H1 (cell line): ENCODE data around the gene TNRC6C. TPM values are rescaled to one million over a fixed set of nuclear protein-coding genes. Genes with fewer than 3 reads are reported as not detected.

ENCODE experiments used
- CTCF ChIA-PET: fragments of 300-600 bp; sonication (Branson Sonifier 250); formaldehyde crosslinking; loops from one replicate; lab custom pipeline; 2021; ENCODE audit not compliant: partially characterized antibody; lab: Charles Lee
- POLR2A ChIA-PET: fragments of 300-600 bp; sonication (Branson Sonifier 250); formaldehyde crosslinking; loops from one replicate; lab custom pipeline; 2021; ENCODE audit warnings: inconsistent platforms; ENCODE audit not compliant: partially characterized antibody; lab: Charles Lee
- DNase-seq, 2 experiments: peaks; one replicate each; pipeline versions ENCODE4 v3.0.0 to v3.0.0-alpha.2; 2010 to 2022; ENCODE audit warnings: low spot score in 2 of 2, low read depth in 1 of 2, mixed read lengths in 1 of 2
- FAIRE-seq: peaks from 2 replicates; lab custom pipeline; 2011; peaks lifted over from hg19 to GRCh38; lab: Jason Lieb, UNC
- H2AFZ ChIP-seq: 2 replicates; pipeline ENCODE4 v1.8.1; 2012; ENCODE audit warnings: low read length, inconsistent platforms
- H2AK5ac ChIP-seq: 2 replicates; pipeline ENCODE4 v1.6.1; 2013; ENCODE audit warnings: low read depth, low read length
- H2BK120ac ChIP-seq: replicated peaks from 2 replicates; pipeline ENCODE3; 2013; ENCODE audit warnings: low read depth, low read length, inconsistent platforms
- H2BK12ac ChIP-seq: 2 replicates; pipeline ENCODE4 v1.6.1; 2013; ENCODE audit warnings: low read depth, low read length
- H2BK15ac ChIP-seq: 2 replicates; pipeline ENCODE4 v1.6.1; 2013; ENCODE audit warnings: low read length
- H2BK20ac ChIP-seq: 2 replicates; pipeline ENCODE4 v1.6.1; 2013; ENCODE audit warnings: low read length
- H2BK5ac ChIP-seq: 2 replicates; pipeline ENCODE4 v1.6.1; 2013; ENCODE audit warnings: low read depth, low read length
- H3K14ac ChIP-seq: 2 replicates; pipeline ENCODE4 v1.6.1; 2013; ENCODE audit warnings: inconsistent platforms; ENCODE audit not compliant: insufficient read length
- H3K18ac ChIP-seq: 2 replicates; pipeline ENCODE4 v1.6.1; 2013; ENCODE audit warnings: low read length; ENCODE audit errors: extremely low read depth
- H3K23ac ChIP-seq: 2 replicates; pipeline ENCODE4 v1.6.1; 2013; ENCODE audit warnings: inconsistent platforms; ENCODE audit not compliant: insufficient read length
- H3K23me2 ChIP-seq: 2 replicates; pipeline ENCODE4 v1.6.1; 2013; ENCODE audit warnings: low read depth, low read length
- H3K27ac ChIP-seq: 2 replicates; pipeline ENCODE4 v1.6.1; 2011; ENCODE audit warnings: low read depth, low read length, inconsistent platforms
- H3K27me3 ChIP-seq, 4 experiments: replicated peaks in 1 of 4; 1 replicate in 1 of 4; 2 replicates in 3 of 4; pipeline versions ENCODE4 v1.6.1 to v1.8.1; 2011 to 2013; ENCODE audit warnings: low read length in 3 of 4, mild to moderate bottlenecking in 3 of 4, inconsistent platforms in 2 of 4, mixed read lengths in 2 of 4, moderate library complexity in 1 of 4; ENCODE audit not compliant: control insufficient read depth in 3 of 4, insufficient read depth in 3 of 4; ENCODE audit errors: extremely low read depth in 1 of 4
- H3K36me3 ChIP-seq, 4 experiments: 2 replicates each; pipeline versions ENCODE4 v1.6.1 to v1.8.1; 2011 to 2013; ENCODE audit warnings: mild to moderate bottlenecking in 4 of 4, low read length in 3 of 4, moderate library complexity in 2 of 4, control low read depth in 1 of 4, inconsistent platforms in 1 of 4; ENCODE audit not compliant: insufficient read depth in 4 of 4, control insufficient read depth in 2 of 4
- H3K4ac ChIP-seq: replicated peaks from 2 replicates; pipeline ENCODE3; 2013; ENCODE audit warnings: low read length, low read depth, mixed read lengths, inconsistent platforms; ENCODE audit not compliant: insufficient read length
- H3K4me1 ChIP-seq, 4 experiments: replicated peaks in 1 of 4; 1 replicate in 1 of 4; 2 replicates in 3 of 4; pipeline versions ENCODE4 v1.6.1 to v1.8.1; 2011 to 2013; ENCODE audit warnings: low read length in 3 of 4, inconsistent platforms in 2 of 4, mixed read lengths in 1 of 4; ENCODE audit not compliant: insufficient read depth in 4 of 4, control insufficient read depth in 3 of 4
- H3K4me2 ChIP-seq, 2 experiments: 2 replicates each; pipeline versions ENCODE4 v1.6.1 to v1.8.1; 2011 to 2013; ENCODE audit warnings: low read depth in 2 of 2, low read length in 2 of 2, control low read depth in 1 of 2, inconsistent platforms in 1 of 2, mild to moderate bottlenecking in 1 of 2; ENCODE audit not compliant: insufficient read depth in 1 of 2
- H3K4me3 ChIP-seq, 4 experiments: fragments of 200-600, 300-600 bp in 1 of 4; sonication (generic), shearing (Covaris generic), sonication (Bioruptor Twin) in 1 of 4; 2 replicates each; pipeline versions ENCODE4 v1.5.1 to v1.8.1; 2011 to 2016; ENCODE audit warnings: low read length in 4 of 4, low read depth in 3 of 4, control low read depth in 2 of 4, inconsistent platforms in 2 of 4, mild to moderate bottlenecking in 2 of 4, mixed read lengths in 1 of 4, moderate library complexity in 1 of 4; ENCODE audit not compliant: insufficient read depth in 2 of 4; ENCODE audit errors: extremely low read depth in 1 of 4
- H3K56ac ChIP-seq: replicated peaks from 2 replicates; pipeline ENCODE3; 2013; ENCODE audit warnings: low read depth, mild to moderate bottlenecking, mixed read lengths, low read length, inconsistent platforms; ENCODE audit not compliant: insufficient read length
- H3K79me1 ChIP-seq: 2 replicates; pipeline ENCODE4 v1.6.1; 2013; ENCODE audit warnings: low read depth, low read length, control low read depth
- H3K79me2 ChIP-seq, 2 experiments: 2 replicates each; pipeline versions ENCODE4 v1.6.1 to v1.8.1; 2012 to 2013; ENCODE audit warnings: low read length in 2 of 2, mild to moderate bottlenecking in 2 of 2, inconsistent platforms in 1 of 2; ENCODE audit not compliant: insufficient read depth in 2 of 2, control insufficient read depth in 1 of 2
- H3K9ac ChIP-seq, 4 experiments: replicated peaks in 1 of 4; 1 replicate in 1 of 4; 2 replicates in 3 of 4; pipeline versions ENCODE4 v1.6.1 to v1.8.1; 2011 to 2013; ENCODE audit warnings: low read depth in 3 of 4, low read length in 3 of 4, control low read depth in 2 of 4, mild to moderate bottlenecking in 2 of 4, moderate library complexity in 2 of 4, inconsistent platforms in 1 of 4; ENCODE audit errors: extremely low read depth in 1 of 4
- H3K9me3 ChIP-seq, 2 experiments: 2 replicates each; pipeline versions ENCODE4 v1.6.1 to v1.8.1; 2012 to 2013; ENCODE audit warnings: mild to moderate bottlenecking in 2 of 2, moderate library complexity in 2 of 2, control low read depth in 1 of 2, inconsistent platforms in 1 of 2, low read depth in 1 of 2, low read length in 1 of 2, mixed read lengths in 1 of 2; ENCODE audit not compliant: insufficient read depth in 2 of 2
- H4K20me1 ChIP-seq, 2 experiments: replicated peaks in 1 of 2; 2 replicates each; pipeline versions ENCODE3 to v1.8.1; 2011 to 2013; ENCODE audit warnings: inconsistent platforms in 2 of 2, low read length in 2 of 2, mild to moderate bottlenecking in 1 of 2; ENCODE audit not compliant: insufficient read depth in 2 of 2, control insufficient read depth in 1 of 2
- H4K5ac ChIP-seq: 2 replicates; pipeline ENCODE4 v1.6.1; 2013; ENCODE audit warnings: low read length, low read depth, mixed read lengths, inconsistent platforms; ENCODE audit not compliant: insufficient read length
- H4K8ac ChIP-seq: 2 replicates; pipeline ENCODE4 v1.8.0; 2013; ENCODE audit warnings: mild to moderate bottlenecking, moderate library complexity, low read length, inconsistent platforms; ENCODE audit not compliant: insufficient read depth; ENCODE audit errors: extremely low read depth
- H4K91ac ChIP-seq: replicated peaks from 2 replicates; pipeline ENCODE3; 2013; ENCODE audit warnings: low read length, mixed read lengths, inconsistent platforms; ENCODE audit not compliant: insufficient read length
- BCL11A ChIP-seq, 2 experiments: IDR thresholded peaks; one replicate each; pipeline ENCODE4 v1.6.1; 2011; ENCODE audit warnings: low read depth in 2 of 2, low read length in 2 of 2, mild to moderate bottlenecking in 2 of 2
- CREB1 ChIP-seq: IDR thresholded peaks from 2 replicates; pipeline ENCODE4 v1.6.1; 2012; ENCODE audit warnings: inconsistent platforms
- FOSL1 ChIP-seq: IDR thresholded peaks from 2 replicates; pipeline ENCODE4 v1.6.1; 2011; ENCODE audit warnings: mild to moderate bottlenecking, low read depth, low read length, moderate library complexity; ENCODE audit not compliant: insufficient read depth
- HDAC6 ChIP-seq: IDR thresholded peaks from one replicate; pipeline ENCODE4 v1.7.1; 2012; ENCODE audit warnings: low read depth, mild to moderate bottlenecking, inconsistent platforms, low read length, moderate library complexity
- KDM5A ChIP-seq: fragments of 200-600 bp; IDR thresholded peaks from 2 replicates; pipeline ENCODE4 v1.7.1; 2012; ENCODE audit warnings: mild to moderate bottlenecking, low read length, inconsistent platforms, mixed read lengths
- NANOG ChIP-seq: IDR thresholded peaks from 2 replicates; pipeline ENCODE4 v1.6.1; 2011; ENCODE audit warnings: low read length, low read depth, mild to moderate bottlenecking, inconsistent platforms; ENCODE audit not compliant: insufficient read depth, poor library complexity, severe bottlenecking
- PHF8 ChIP-seq: fragments of 200-600 bp; sonication (generic); conservative IDR thresholded peaks from 2 replicates; pipeline ENCODE4 v1.7.1; 2012; ENCODE audit warnings: low read depth, mild to moderate bottlenecking, inconsistent platforms, low read length, moderate library complexity
- TEAD4 ChIP-seq: IDR thresholded peaks from 2 replicates; pipeline ENCODE4 v1.6.1; 2012; ENCODE audit warnings: low read depth, low read length, inconsistent platforms, mixed read lengths
- WGBS, 2 experiments: shearing (Covaris generic) in 1 of 2; methylation state at CpG; one replicate each; pipeline versions ENCODE4 v1.1.6 to v1.1.7; 2013 to 2015; ENCODE audit warnings: low lambda C conversion rate in 2 of 2, mixed read lengths in 2 of 2, inconsistent platforms in 1 of 2, low coverage in 1 of 2, missing lambda C conversion rate in 1 of 2; ENCODE audit not compliant: insufficient replicate concordance in 2 of 2, insufficient coverage in 1 of 2, insufficient read length in 1 of 2; ENCODE audit errors: extremely low coverage in 1 of 2, missing lambda C conversion rate in 1 of 2; 5-methylcytosine and 5-hydroxymethylcytosine counted together
- polyA plus RNA-seq, 7 experiments: library from polyadenylated mRNA; depleted of rRNA in 3 of 7; stranded (reverse) in 5 of 7; unstranded in 2 of 7; fragments of >200 nt in 5 of 7; fragments of 200-250 nt in 2 of 7; gene quantifications; 1 replicate in 5 of 7; 2 replicates in 1 of 7; 4 replicates in 1 of 7; pipeline versions ENCODE4 v1.2.1 to v1.2.3, GENCODE V29; 2011 to 2013; ENCODE audit warnings: missing spikeins in 2 of 7, mixed read lengths in 2 of 7
- total RNA-seq: library from RNA; stranded (reverse); fragmentation: NEBNext Ultra II Directional; extraction: Animal tissue kit (Norgen Biotek cat#: 25700); gene quantifications from 2 replicates; pipeline ENCODE4 v1.2.1, GENCODE V29; 2021

The TNRC6C gene
- total and polyA plus RNA-seq, 2 of the 8 experiments (the other 6 are each of a cell fraction or from before 2014, with no cell fraction given) = 2.8 to 28.9 TPM

DNA sequence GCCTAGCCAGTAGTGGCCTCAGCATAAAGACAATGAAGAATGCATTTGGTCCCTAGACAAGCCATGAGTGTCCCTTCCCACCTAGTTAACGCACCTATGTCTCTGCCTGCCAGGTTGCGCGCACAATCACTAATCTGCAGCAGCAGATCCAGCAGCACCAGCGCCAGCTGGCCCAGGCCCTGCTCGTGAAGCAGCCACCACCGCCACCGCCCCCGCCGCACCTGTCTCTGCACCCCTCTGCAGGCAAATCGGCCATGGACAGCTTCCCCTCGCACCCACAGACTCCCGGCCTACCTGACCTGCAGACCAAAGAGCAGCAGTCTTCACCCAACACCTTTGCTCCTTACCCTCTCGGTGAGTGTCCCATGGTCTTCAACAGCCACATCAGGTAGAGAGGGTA, 128.2 kb downstream of the TNRC6C start:
- Histone ChIP-seq H3K36me3 (peaks cover 20 to 46% (median 34%) of the 10 kb centered on the region in 4 experiments; a peak in 7 of 8 replicates), H3K79me2 (no peaks in the 10 kb centered on the region)
- CTCF ChIA-PET = interaction anchor here (1.3 to 3.1 kb wide), 5 partner anchors 11 to 67 kb away, joined by 3 to 35 read pairs (median 6); partner anchors contain the start of gene TMC8
- no peak for TF ChIP-seq HDAC6
- TF ChIP-seq PHF8 = no peak
- TF ChIP-seq BCL11A (IDR thresholded peaks at IDR 0.05; ENCODE audit: low read depth in 2 of 2, low read length in 2 of 2) = no peak
- no peak for TF ChIP-seq CREB1
- TF ChIP-seq FOSL1 = no peak
- TF ChIP-seq KDM5A = no peak
- TF ChIP-seq NANOG = no peak
- no peak for TF ChIP-seq TEAD4

More for the DNA sequence above, 128.2 kb downstream of the TNRC6C start:
- Histone ChIP-seq H2AFZ (no peak overlapping the region), H3K23me2 (no peaks in the 10 kb centered on the region), H4K5ac (no peak overlapping the region), H3K23ac (no peak overlapping the region), H2BK120ac (no peak overlapping the region), H4K91ac (no peak overlapping the region), H3K4me2 (no peak overlapping the region), H3K27ac (no peak overlapping the region), H3K9ac (no peak overlapping the region), H4K8ac (no peak overlapping the region), H3K4me3 (no peak overlapping the region), H3K9me3 (no peaks in the 10 kb centered on the region), H3K56ac (no peak overlapping the region), H3K18ac (no peak overlapping the region), H3K4ac (no peak overlapping the region), H3K14ac (no peak overlapping the region), H3K4me1 (no peaks in the 10 kb centered on the region), H3K27me3 (no peaks in the 10 kb centered on the region), H2BK20ac (no peak overlapping the region), H2AK5ac (no peak overlapping the region), H4K20me1 (peaks cover 0 to 4% of the 10 kb centered on the region in 2 experiments), H2BK5ac (no peak overlapping the region), H3K79me1 (no peaks in the 10 kb centered on the region), H2BK15ac (no peak overlapping the region), H2BK12ac (no peak overlapping the region)
- DNase-seq (no peak), FAIRE-seq (no peak)
- WGBS, 2 experiments = 91% methylated on average over 7 of the region's 13 CpGs; no CpG with 5 or more reads in 1 of the 2 experiments
- POLR2A ChIA-PET = no interaction called here
